Measurements from ENCODE around the gene CWH43.
"Not testable (repeated sequence)": the region's sequence is repeated elsewhere in the genome, so short reads cannot be mapped to it uniquely, and the experiment has no call there.

The CWH43 gene

DNA sequence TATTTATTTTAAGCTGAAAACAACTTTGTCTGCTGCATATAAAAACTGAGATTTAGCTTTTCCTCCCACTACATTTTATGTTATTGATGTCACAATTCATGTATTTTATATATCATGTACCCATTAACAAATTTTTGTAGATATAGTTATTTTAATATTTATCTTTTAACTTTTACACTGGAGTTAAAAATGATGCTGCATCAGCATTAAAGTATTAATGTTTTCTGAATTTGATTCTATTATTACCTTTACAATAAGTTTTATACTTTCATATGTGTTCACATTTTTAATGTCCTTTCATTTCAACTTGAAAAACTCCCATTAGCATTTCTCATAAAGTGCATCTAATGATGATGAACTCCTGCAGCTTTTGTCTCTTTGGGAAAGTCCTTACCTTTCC lies 72.2 kb downstream of the CWH43 start:
- no peak for DNase-seq
- no peaks in the 10 kb centered on the region for H3K4me1 Mint-ChIP-seq
- H3K27me3 Mint-ChIP-seq (ENCODE audit: low read depth, poor library complexity), result no peaks in the 10 kb centered on the region
- no peak overlapping the region for H3K4me3 Mint-ChIP-seq
- H3K36me3 Mint-ChIP-seq (ENCODE audit: low read depth), result no peaks in the 10 kb centered on the region
- H3K9me3 Mint-ChIP-seq, result peaks cover 71% of the 10 kb centered on the region
- TF ChIP-seq, protein P1, sequence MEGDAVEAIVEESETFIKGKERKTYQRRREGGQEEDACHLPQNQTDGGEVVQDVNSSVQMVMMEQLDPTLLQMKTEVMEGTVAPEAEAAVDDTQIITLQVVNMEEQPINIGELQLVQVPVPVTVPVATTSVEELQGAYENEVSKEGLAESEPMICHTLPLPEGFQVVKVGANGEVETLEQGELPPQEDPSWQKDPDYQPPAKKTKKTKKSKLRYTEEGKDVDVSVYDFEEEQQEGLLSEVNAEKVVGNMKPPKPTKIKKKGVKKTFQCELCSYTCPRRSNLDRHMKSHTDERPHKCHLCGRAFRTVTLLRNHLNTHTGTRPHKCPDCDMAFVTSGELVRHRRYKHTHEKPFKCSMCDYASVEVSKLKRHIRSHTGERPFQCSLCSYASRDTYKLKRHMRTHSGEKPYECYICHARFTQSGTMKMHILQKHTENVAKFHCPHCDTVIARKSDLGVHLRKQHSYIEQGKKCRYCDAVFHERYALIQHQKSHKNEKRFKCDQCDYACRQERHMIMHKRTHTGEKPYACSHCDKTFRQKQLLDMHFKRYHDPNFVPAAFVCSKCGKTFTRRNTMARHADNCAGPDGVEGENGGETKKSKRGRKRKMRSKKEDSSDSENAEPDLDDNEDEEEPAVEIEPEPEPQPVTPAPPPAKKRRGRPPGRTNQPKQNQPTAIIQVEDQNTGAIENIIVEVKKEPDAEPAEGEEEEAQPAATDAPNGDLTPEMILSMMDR (IDR thresholded peaks at IDR 0.05), result no peak
- no peak overlapping the region for H3K27ac Mint-ChIP-seq

DNA sequence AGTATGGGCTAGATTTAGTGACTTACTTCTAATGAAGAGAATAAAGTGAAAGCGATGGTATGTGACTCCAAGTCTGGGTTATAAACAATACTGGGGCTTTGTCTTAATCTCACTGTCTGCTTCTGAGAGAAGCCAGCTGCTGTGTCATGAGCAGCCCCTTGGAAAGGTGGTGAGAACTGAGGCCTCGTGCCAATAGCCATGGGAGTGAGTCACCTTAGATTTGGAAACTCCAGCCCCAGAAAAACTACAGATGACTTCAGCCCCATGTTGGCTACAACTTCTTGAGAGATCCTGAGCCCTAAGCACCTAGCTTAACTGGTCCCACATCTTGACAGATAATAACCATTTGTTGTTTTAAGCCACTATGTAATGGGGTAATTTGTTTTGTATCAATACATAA lies 77.6 kb downstream of the CWH43 start:
- Mint-ChIP-seq H3K27ac (no peak overlapping the region), H3K9me3 (peaks cover 78% of the 10 kb centered on the region), H3K36me3 (ENCODE audit: low read depth) (no peaks in the 10 kb centered on the region), H3K27me3 (ENCODE audit: low read depth, poor library complexity) (no peaks in the 10 kb centered on the region), H3K4me3 (no peak overlapping the region), H3K4me1 (no peaks in the 10 kb centered on the region)
- DNase-seq, result no peak
- TF ChIP-seq, protein P1 (IDR thresholded peaks at IDR 0.05), result no peak

DNA sequence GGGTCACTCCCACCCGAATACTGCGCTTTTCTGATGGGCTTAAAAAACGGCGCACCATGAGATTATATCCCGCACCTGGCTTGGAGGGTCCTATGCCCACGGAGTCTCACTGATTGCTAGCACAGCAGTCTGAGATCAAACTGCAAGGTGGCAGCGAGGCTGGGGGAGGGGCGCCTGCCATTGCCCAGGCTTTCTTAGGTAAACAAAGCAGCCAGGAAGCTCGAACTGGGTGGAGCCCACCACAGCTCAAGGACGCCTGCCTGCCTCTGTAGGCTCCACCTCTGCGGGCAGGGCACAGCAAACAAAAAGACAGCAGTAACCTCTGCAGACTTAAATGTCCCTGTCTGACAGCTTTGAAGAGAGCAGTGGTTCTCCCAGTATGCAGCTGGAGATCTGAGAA lies 86.1 kb downstream of the CWH43 start:
- H3K27ac Mint-ChIP-seq; H3K36me3 Mint-ChIP-seq (ENCODE audit: low read depth); H3K4me3 Mint-ChIP-seq; H3K4me1 Mint-ChIP-seq; H3K27me3 Mint-ChIP-seq (ENCODE audit: low read depth, poor library complexity); DNase-seq: not testable (repeated sequence)
- H3K9me3 Mint-ChIP-seq, result peaks cover 82% of the 10 kb centered on the region

GRCh38 chr4:49091883-49092282 lies 105.8 kb downstream of the CWH43 start:
- H3K4me3 Mint-ChIP-seq, result not testable (repeated sequence)

GRCh38 chr4:49092608-49093135 lies 106.6 kb downstream of the CWH43 start:
- H3K9me3 Mint-ChIP-seq, result peaks cover 48% of the 10 kb centered on the region
- H3K27me3 Mint-ChIP-seq (ENCODE audit: low read depth, poor library complexity); H3K27ac Mint-ChIP-seq; DNase-seq; H3K4me1 Mint-ChIP-seq; H3K4me3 Mint-ChIP-seq: not testable (repeated sequence)
- H3K36me3 Mint-ChIP-seq (ENCODE audit: low read depth), result peaks cover 40% of the 10 kb centered on the region

More at GRCh38 chr4:49091883-49092282, 105.8 kb downstream of the CWH43 start:
- H3K36me3 Mint-ChIP-seq (ENCODE audit: low read depth), result peaks cover 32% of the 10 kb centered on the region
- H3K9me3 Mint-ChIP-seq, result peaks cover 40% of the 10 kb centered on the region
- H3K4me1 Mint-ChIP-seq; DNase-seq; H3K27me3 Mint-ChIP-seq (ENCODE audit: low read depth, poor library complexity); H3K27ac Mint-ChIP-seq: not testable (repeated sequence)

- H3K4me3 Mint-ChIP-seq; H3K27me3 Mint-ChIP-seq (ENCODE audit: low read depth, poor library complexity); DNase-seq; H3K4me1 Mint-ChIP-seq; H3K27ac Mint-ChIP-seq: not testable (repeated sequence)
- peaks cover 75% of the 10 kb centered on the region for H3K9me3 Mint-ChIP-seq
- peaks cover 64% of the 10 kb centered on the region for H3K36me3 Mint-ChIP-seq (ENCODE audit: low read depth)
Observed at GRCh38 chr4:49096215-49096614, 110.1 kb downstream of the CWH43 start.

DNA sequence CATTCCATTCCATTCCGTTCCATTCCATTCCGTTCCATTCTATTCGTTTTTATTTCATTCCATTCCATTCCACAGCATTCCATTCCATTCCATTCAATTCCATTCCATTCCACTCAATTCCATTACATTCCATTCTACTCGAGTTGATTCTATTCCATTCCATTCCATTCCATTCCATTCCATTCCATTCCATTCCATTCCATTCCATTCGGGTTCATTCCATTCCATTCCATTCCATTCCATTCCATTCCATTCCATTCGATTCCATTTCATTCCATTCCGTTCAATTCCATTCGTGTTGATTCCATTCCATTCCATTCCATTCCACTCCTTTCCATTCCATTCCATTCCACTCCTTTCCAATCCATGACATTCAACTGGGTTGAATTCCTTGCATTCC lies 110.6 kb downstream of the CWH43 start:
- not testable (repeated sequence) for H3K4me1 Mint-ChIP-seq; H3K27ac Mint-ChIP-seq; H3K27me3 Mint-ChIP-seq (ENCODE audit: low read depth, poor library complexity); DNase-seq; H3K4me3 Mint-ChIP-seq
- Mint-ChIP-seq H3K36me3 (ENCODE audit: low read depth) (peaks cover 60% of the 10 kb centered on the region), H3K9me3 (peaks cover 75% of the 10 kb centered on the region)

DNA sequence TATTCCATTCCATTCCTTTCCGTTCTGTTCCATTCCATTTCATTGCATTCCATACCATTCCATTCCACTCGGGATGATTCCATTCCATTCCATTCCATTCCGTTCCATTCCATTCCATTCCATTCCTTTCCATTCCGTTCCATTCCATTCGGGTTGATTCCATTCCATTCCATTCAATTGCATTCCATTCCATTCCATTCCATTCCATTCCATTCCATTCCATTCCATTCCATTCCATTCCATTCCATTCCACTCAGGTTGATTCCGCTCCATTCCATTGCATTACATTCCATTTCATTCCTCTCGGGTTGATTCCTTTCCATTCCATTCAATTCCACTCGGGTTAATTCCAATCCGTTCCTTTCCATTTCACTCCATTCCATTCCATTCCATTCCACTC lies 111.0 kb downstream of the CWH43 start:
- not testable (repeated sequence) for H3K4me3 Mint-ChIP-seq; H3K27me3 Mint-ChIP-seq (ENCODE audit: low read depth, poor library complexity); H3K27ac Mint-ChIP-seq; H3K4me1 Mint-ChIP-seq; DNase-seq
- peaks cover 56% of the 10 kb centered on the region for H3K36me3 Mint-ChIP-seq (ENCODE audit: low read depth)
- H3K9me3 Mint-ChIP-seq, result peaks cover 71% of the 10 kb centered on the region

DNA sequence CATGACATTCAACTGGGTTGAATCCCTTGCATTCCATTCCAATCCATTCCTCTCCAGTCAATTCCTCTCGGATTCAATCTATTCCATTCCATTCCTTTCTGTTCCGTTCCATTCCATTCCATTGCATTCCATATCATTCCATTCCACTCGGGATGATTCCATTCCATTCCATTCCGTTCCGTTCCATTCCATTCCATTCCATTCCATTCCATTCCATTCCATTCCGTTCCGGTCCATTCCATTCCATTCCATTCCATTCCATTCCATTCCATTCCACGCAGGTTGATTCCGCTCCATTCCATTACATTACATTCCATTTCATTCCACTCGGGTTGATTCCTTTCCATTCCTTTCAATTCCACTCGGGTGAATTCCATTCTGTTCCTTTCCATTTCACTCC lies 111.4 kb downstream of the CWH43 start:
- Mint-ChIP-seq H3K9me3 (peaks cover 71% of the 10 kb centered on the region), H3K36me3 (ENCODE audit: low read depth) (peaks cover 55% of the 10 kb centered on the region)
- not testable (repeated sequence) for H3K27me3 Mint-ChIP-seq (ENCODE audit: low read depth, poor library complexity); H3K27ac Mint-ChIP-seq; DNase-seq; H3K4me3 Mint-ChIP-seq; H3K4me1 Mint-ChIP-seq

DNA sequence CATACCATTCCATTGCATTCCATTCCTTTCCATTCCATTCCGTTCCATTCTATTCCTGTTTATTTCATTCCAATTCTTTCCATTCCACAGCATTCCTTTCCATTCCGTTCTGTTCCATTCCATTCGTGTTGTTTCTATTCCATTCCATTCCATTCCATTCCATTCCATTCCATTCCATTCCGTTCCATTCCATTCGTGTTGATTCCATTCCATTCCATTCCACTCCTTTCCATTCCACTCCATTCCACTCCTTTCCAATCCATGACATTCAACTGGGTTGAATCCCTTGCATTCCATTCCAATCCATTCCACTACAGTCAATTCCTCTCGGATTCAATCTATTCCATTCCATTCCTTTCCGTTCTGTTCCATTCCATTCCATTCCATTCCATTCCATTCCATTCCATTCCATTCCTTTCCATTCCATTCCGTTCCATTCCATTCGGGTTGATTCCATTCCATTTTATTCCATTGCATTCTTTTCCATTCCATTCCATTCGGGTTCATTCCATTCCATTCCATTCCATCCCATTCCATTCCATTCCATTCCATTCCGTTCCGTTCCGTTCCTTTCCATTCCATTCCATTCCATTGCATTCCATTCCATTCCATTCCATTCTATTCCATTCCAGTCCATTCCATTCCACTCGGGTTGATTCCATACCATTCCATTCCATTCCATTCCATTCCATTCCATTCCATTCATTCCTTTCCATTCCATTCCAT lies 112.1 kb downstream of the CWH43 start:
- H3K27me3 Mint-ChIP-seq (ENCODE audit: low read depth, poor library complexity); H3K4me1 Mint-ChIP-seq; H3K27ac Mint-ChIP-seq; H3K4me3 Mint-ChIP-seq; DNase-seq: not testable (repeated sequence)
- Mint-ChIP-seq H3K9me3 (peaks cover 72% of the 10 kb centered on the region), H3K36me3 (ENCODE audit: low read depth) (peaks cover 56% of the 10 kb centered on the region)

DNA sequence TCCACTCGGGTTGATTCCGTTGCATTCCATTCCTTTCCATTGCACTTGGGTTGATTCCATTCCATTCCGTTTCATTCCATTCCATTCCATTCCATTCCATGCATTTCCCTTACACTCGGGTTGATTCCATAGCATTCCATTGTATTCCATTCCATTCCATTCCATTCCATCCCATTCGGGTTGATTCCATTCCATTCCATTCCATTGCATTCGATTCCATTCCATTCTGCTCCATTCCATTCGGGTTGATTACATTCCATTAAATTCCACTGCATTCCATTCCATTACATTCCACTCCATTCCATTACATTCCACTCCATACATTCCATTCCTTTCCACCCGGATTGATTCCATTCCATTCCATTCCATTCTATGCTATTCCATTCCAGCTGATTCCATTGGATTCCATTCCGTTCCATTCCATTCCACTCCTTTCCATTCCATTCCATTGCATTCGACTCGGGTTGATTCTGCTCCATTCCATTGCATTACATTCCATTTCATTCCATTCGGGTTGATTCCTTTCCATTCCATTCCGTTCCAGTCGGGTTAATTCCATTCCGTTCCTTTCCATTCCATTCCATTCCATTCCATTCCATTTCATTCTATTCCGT lies 113.9 kb downstream of the CWH43 start:
- not testable (repeated sequence) for H3K4me1 Mint-ChIP-seq; H3K4me3 Mint-ChIP-seq; H3K27ac Mint-ChIP-seq; DNase-seq; H3K27me3 Mint-ChIP-seq (ENCODE audit: low read depth, poor library complexity)
- H3K36me3 Mint-ChIP-seq (ENCODE audit: low read depth), result peaks cover 74% of the 10 kb centered on the region
- H3K9me3 Mint-ChIP-seq, result peaks cover 85% of the 10 kb centered on the region

- H3K9me3 Mint-ChIP-seq, result peaks cover 93% of the 10 kb centered on the region
- not testable (repeated sequence) for H3K27ac Mint-ChIP-seq; H3K27me3 Mint-ChIP-seq (ENCODE audit: low read depth, poor library complexity); H3K4me1 Mint-ChIP-seq; H3K4me3 Mint-ChIP-seq; DNase-seq
- H3K36me3 Mint-ChIP-seq (ENCODE audit: low read depth), result peaks cover 75% of the 10 kb centered on the region
Observed at GRCh38 chr4:49102344-49102898, 116.3 kb downstream of the CWH43 start.

Measured in nephron progenitor cell (in vitro differentiated cells).